ENCODE data around the gene GNG4. TPM values are rescaled to one million over a fixed set of nuclear protein-coding genes. Genes with fewer than 3 reads are reported as not detected.

GNG4 gene
- total and polyA plus RNA-seq, 2 of the 4 experiments (the other 2 are of a cell fraction), result 0.18 to 0.29 TPM

DNA sequence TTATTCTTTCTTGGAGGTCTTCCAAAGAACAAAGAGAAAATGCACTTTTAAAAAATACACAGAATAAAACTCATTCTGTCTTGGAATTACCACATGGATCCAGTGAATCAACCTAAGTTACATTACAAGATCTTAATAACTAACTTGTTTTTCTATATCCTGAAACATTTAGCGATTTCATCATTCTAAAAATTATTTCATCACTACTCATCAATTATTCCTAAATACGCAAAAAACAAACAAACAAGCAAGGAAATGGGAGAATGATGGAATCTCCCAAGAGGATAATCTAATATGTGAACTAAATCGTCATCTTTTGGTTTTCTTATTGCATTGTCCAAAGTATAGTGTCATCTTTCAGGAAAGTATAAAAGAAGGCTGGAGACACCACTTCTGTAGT lies 38.5 kb upstream of the GNG4 start:
- peaks cover 3% of the 10 kb centered on the region for H3K36me3 ChIP-seq (ENCODE audit: control insufficient read depth, insufficient read depth, low read length)
- H3K9ac ChIP-seq (ENCODE audit: low read depth, low read length), result no peak overlapping the region
- H3K4ac ChIP-seq (ENCODE audit: low read depth, low read length), result no peak overlapping the region
- no peak overlapping the region for H3K4me2 ChIP-seq (ENCODE audit: low read depth, low read length)
- DNase-seq (no peak), ATAC-seq (ENCODE audit: low read depth) (no peak)
- H2BK120ac ChIP-seq (ENCODE audit: low read depth, low read length), result no peak overlapping the region
- CTCF ChIA-PET, result no interaction called here
- H2BK5ac ChIP-seq (ENCODE audit: low read depth, low read length, poor library complexity, severe bottlenecking), result no peak overlapping the region
- no TSS peak for BruUV-seq (replicated peaks)
- H2AK9ac ChIP-seq (replicated peaks; ENCODE audit: low read depth, low read length, poor library complexity), result no peak overlapping the region
- no peak overlapping the region for H2BK20ac ChIP-seq (ENCODE audit: low read depth, low read length)
- TF ChIP-seq, protein P1, sequence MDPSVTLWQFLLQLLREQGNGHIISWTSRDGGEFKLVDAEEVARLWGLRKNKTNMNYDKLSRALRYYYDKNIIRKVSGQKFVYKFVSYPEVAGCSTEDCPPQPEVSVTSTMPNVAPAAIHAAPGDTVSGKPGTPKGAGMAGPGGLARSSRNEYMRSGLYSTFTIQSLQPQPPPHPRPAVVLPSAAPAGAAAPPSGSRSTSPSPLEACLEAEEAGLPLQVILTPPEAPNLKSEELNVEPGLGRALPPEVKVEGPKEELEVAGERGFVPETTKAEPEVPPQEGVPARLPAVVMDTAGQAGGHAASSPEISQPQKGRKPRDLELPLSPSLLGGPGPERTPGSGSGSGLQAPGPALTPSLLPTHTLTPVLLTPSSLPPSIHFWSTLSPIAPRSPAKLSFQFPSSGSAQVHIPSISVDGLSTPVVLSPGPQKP (IDR thresholded peaks at IDR 0.05; ENCODE audit: borderline replicate concordance, low read depth, low read length), result no peak
- TF ChIP-seq RCOR1 (IDR thresholded peaks at IDR 0.05; ENCODE audit: insufficient replicate concordance, low read length) (no peak), MXI1 (IDR thresholded peaks at IDR 0.05; ENCODE audit: borderline replicate concordance, low read depth, low read length) (no peak), MAZ (IDR thresholded peaks at IDR 0.05; ENCODE audit: borderline replicate concordance, low read depth, low read length) (no peak), NFE2L2 (IDR thresholded peaks at IDR 0.05; ENCODE audit: low read depth, low read length) (no peak), SMC3 (IDR thresholded peaks at IDR 0.05; ENCODE audit: low read depth, low read length) (no peak), MAFK (IDR thresholded peaks at IDR 0.05; ENCODE audit: low read depth, low read length) (no peak), RFX5 (IDR thresholded peaks at IDR 0.05; ENCODE audit: low read depth, low read length) (no peak), RAD21 (IDR thresholded peaks at IDR 0.05; ENCODE audit: low read length) (no peak), FOS (IDR thresholded peaks at IDR 0.05; ENCODE audit: low read depth, low read length) (no peak), CEBPB (IDR thresholded peaks at IDR 0.05; ENCODE audit: low read depth, low read length) (no peak), POLR2A (IDR thresholded peaks at IDR 0.05; ENCODE audit: low read depth, low read length) (no peak), BHLHE40 (IDR thresholded peaks at IDR 0.05; ENCODE audit: low read depth, low read length) (no peak), CHD1 (IDR thresholded peaks at IDR 0.05; ENCODE audit: low read depth, low read length) (no peak)
- TF ChIP-seq, protein P2, sequence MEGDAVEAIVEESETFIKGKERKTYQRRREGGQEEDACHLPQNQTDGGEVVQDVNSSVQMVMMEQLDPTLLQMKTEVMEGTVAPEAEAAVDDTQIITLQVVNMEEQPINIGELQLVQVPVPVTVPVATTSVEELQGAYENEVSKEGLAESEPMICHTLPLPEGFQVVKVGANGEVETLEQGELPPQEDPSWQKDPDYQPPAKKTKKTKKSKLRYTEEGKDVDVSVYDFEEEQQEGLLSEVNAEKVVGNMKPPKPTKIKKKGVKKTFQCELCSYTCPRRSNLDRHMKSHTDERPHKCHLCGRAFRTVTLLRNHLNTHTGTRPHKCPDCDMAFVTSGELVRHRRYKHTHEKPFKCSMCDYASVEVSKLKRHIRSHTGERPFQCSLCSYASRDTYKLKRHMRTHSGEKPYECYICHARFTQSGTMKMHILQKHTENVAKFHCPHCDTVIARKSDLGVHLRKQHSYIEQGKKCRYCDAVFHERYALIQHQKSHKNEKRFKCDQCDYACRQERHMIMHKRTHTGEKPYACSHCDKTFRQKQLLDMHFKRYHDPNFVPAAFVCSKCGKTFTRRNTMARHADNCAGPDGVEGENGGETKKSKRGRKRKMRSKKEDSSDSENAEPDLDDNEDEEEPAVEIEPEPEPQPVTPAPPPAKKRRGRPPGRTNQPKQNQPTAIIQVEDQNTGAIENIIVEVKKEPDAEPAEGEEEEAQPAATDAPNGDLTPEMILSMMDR (conservative IDR thresholded peaks at IDR 0.05; ENCODE audit: low read depth, low read length), result no peak
- TF ChIP-seq, protein P3, sequence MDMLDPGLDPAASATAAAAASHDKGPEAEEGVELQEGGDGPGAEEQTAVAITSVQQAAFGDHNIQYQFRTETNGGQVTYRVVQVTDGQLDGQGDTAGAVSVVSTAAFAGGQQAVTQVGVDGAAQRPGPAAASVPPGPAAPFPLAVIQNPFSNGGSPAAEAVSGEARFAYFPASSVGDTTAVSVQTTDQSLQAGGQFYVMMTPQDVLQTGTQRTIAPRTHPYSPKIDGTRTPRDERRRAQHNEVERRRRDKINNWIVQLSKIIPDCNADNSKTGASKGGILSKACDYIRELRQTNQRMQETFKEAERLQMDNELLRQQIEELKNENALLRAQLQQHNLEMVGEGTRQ (IDR thresholded peaks at IDR 0.05; ENCODE audit: low read depth, low read length), result no peak
- H2BK15ac ChIP-seq (ENCODE audit: low read depth, low read length), result no peak overlapping the region
- H4K91ac ChIP-seq (ENCODE audit: insufficient read depth, low read depth, low read length), result no peak overlapping the region
- H3K79me1 ChIP-seq (ENCODE audit: low read depth in 1 of 2, low read length in 2 of 2), result no peaks in the 10 kb centered on the region
- H2AFZ ChIP-seq (replicated peaks; ENCODE audit: low read length, poor library complexity), result no peak overlapping the region
- no peak overlapping the region for H3K18ac ChIP-seq (ENCODE audit: low read depth, low read length)
- H4K8ac ChIP-seq (ENCODE audit: low read depth in 2 of 2, low read length in 2 of 2), result no peak overlapping the region
- H3K56ac ChIP-seq (ENCODE audit: extremely low read depth, insufficient read depth, low read length), result no peak overlapping the region
- H3K4me3 ChIP-seq (ENCODE audit: insufficient read depth, low read depth, low read length), result no peak overlapping the region
- H3K9me3 ChIP-seq (ENCODE audit: control insufficient read depth, insufficient read depth, low read length), result no peaks in the 10 kb centered on the region
- H4K20me1 ChIP-seq (ENCODE audit: insufficient read depth, low read length), result no peaks in the 10 kb centered on the region
- intact Hi-C loops (cut with micrococcal nuclease) (no loop called here), dilution Hi-C loops (cut with HindIII; ENCODE audit: low sequenced_read_pairs, unreplicated experiment) (no loop called here), in situ Hi-C loops (cut with MboI; ENCODE audit: low sequenced_read_pairs) (no loop called here)
- no peak overlapping the region for H4K5ac ChIP-seq (ENCODE audit: low read depth, low read length)
- H2AK5ac ChIP-seq (ENCODE audit: low read depth, low read length), result no peak overlapping the region
- H3K23ac ChIP-seq (ENCODE audit: low read depth, low read length), result no peak overlapping the region
- peaks cover 3% of the 10 kb centered on the region; the same call in 1 of the 2 replicates for H3K9me1 ChIP-seq (ENCODE audit: insufficient read depth, low read length)
- H3K4me1 ChIP-seq (ENCODE audit: control insufficient read depth, insufficient read depth, low read length), result no peaks in the 10 kb centered on the region
- H3K14ac ChIP-seq (replicated peaks; ENCODE audit: low read depth, low read length), result no peak overlapping the region
- H3K27ac ChIP-seq (ENCODE audit: insufficient read depth, low read length), result no peak overlapping the region
- 100% methylated on average over 1 to 2 of the region's 3 CpGs for WGBS, 2 experiments (ENCODE audit: extremely low coverage in 2 of 2, insufficient read length in 1 of 2)
- H3K27me3 ChIP-seq (ENCODE audit: control insufficient read depth, insufficient read depth, low read length), result no peaks in the 10 kb centered on the region
- POLR2A ChIA-PET (ENCODE audit: unreplicated experiment), result no interaction called here
